ENCODE data around the gene YTHDF1. TPM values are rescaled to one million over a fixed set of nuclear protein-coding genes. Genes with fewer than 3 reads are reported as not detected.

The YTHDF1 gene
- total RNA-seq, 1 experiment from 2014 or later = 85.4 TPM

GRCh38 chr20:63158845-63159244 is 57.1 kb downstream of the YTHDF1 start:
- Histone ChIP-seq H3K14ac (ENCODE audit: insufficient read depth, low read length) (no peak overlapping the region), H4K5ac (ENCODE audit: insufficient read length, low read depth, low read length) (no peak overlapping the region), H3K79me1 (ENCODE audit: insufficient read depth, low read depth, low read length, poor library complexity, severe bottlenecking) (no peaks in the 10 kb centered on the region), H4K91ac (ENCODE audit: insufficient read length, low read depth, low read length) (no peak overlapping the region), H3K23ac (ENCODE audit: insufficient read length, low read depth, low read length) (no peak overlapping the region), H2BK12ac (ENCODE audit: insufficient read length, low read depth, low read length) (no peak overlapping the region), H2AK5ac (ENCODE audit: insufficient read length, low read length) (no peak overlapping the region), H3K4me2 (ENCODE audit: insufficient read depth, insufficient read length, low read length) (no peak overlapping the region), H2BK5ac (ENCODE audit: insufficient read length, low read length) (no peak overlapping the region), H4K8ac (replicated peaks; ENCODE audit: insufficient read length, low read depth, low read length) (no peak overlapping the region), H2BK15ac (ENCODE audit: low read depth, low read length) (no peak overlapping the region), H3K27me3 (ENCODE audit: insufficient read depth, low read length) (no peaks in the 10 kb centered on the region), H3K56ac (ENCODE audit: insufficient read length, low read depth, low read length) (no peak overlapping the region), H2BK20ac (ENCODE audit: low read depth, low read length, poor library complexity, severe bottlenecking) (no peak overlapping the region), H3K23me2 (ENCODE audit: insufficient read length, low read depth, low read length, poor library complexity, severe bottlenecking) (no peaks in the 10 kb centered on the region), H3K18ac (ENCODE audit: insufficient read length, low read depth, low read length) (no peak overlapping the region), H3T11ph (ENCODE audit: low read length) (no peak overlapping the region), H3K9me3 (ENCODE audit: control insufficient read depth, low read depth, low read length) (no peaks in the 10 kb centered on the region), H3K9ac (ENCODE audit: extremely low read depth, insufficient read length, low read length) (no peak overlapping the region), H3K4ac (ENCODE audit: low read depth, low read length) (no peak overlapping the region), H3K79me2 (ENCODE audit: insufficient read depth, low read length) (no peaks in the 10 kb centered on the region), H2AFZ (ENCODE audit: low read length) (no peak overlapping the region), H3K27ac (ENCODE audit: insufficient read length, low read depth, low read length) (no peak overlapping the region), H2BK120ac (ENCODE audit: low read depth, low read length, poor library complexity, severe bottlenecking) (no peak overlapping the region), H3K4me1 (ENCODE audit: insufficient read depth, low read length) (no peaks in the 10 kb centered on the region; the same call in 1 of the 2 replicates), H4K20me1 (ENCODE audit: control insufficient read depth, insufficient read depth, insufficient read length) (no peaks in the 10 kb centered on the region)
- Mint-ChIP-seq H3K27ac (no peak overlapping the region; a peak in 1 of 7 replicates), H3K27me3 (ENCODE audit: low read depth) (peaks cover 15% of the 10 kb centered on the region), H3K4me3 (no peak overlapping the region), H3K4me1 (peaks cover 5 to 8% of the 10 kb centered on the region in 2 experiments; a peak in 3 of 4 replicates), H3K36me3 (ENCODE audit: insufficient read depth in 1 of 3, low read depth in 3 of 3) (no peaks in the 10 kb centered on the region), H3K9me3 (no peaks in the 10 kb centered on the region)
- DNase-seq = no peak
- WGBS (ENCODE audit: extremely low coverage, insufficient read length, low lambda C conversion rate) = no CpG with 5 or more reads among the region's 14 CpGs
- TF ChIP-seq CTCF (conservative IDR thresholded peaks at IDR 0.05) = no peak
